ENCODE results near the gene LRBA. TPM values are rescaled to one million over a fixed set of nuclear protein-coding genes. Genes with fewer than 3 reads are reported as not detected.

The LRBA gene
- total and polyA plus RNA-seq, 9 donors = 9.7 to 49.2 (median 30.4) TPM

DNA sequence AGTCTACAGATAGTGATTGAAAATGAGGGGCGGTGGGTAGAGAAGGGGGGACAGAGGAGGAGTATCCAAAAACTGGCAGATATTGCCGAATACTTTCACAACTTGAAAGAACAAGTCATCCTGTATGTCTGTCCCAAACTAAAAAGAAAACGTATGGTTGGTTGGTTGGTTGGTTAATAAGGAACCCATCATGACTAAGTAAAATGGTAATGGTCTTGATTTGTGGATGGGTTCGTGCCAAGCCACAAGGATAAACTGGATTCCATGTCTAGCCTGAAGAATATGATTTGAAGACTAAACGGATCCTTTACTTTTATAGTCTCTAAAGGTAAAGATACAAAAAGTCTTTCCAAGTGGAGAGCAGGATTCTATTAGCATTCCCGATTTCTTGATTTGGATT is 728.4 kb downstream of the LRBA start:
- intact Hi-C loops (cut with DNase I) = no loop called here
- Histone ChIP-seq H3K4me1 (ENCODE audit: insufficient read depth) (no peaks in the 10 kb centered on the region), H3K36me3 (no peaks in the 10 kb centered on the region), H3K9me3 (no peaks in the 10 kb centered on the region), H3K27me3 (no peaks in the 10 kb centered on the region), H3K4me3 (no peak overlapping the region), H3K27ac (no peak overlapping the region)
- WGBS, 3 donors = 85 to 94% (median 86%) methylated on average over 6 of the region's 6 CpGs
- no peak for TF ChIP-seq EP300 (IDR thresholded peaks at IDR 0.05)
- TF ChIP-seq, protein P1, sequence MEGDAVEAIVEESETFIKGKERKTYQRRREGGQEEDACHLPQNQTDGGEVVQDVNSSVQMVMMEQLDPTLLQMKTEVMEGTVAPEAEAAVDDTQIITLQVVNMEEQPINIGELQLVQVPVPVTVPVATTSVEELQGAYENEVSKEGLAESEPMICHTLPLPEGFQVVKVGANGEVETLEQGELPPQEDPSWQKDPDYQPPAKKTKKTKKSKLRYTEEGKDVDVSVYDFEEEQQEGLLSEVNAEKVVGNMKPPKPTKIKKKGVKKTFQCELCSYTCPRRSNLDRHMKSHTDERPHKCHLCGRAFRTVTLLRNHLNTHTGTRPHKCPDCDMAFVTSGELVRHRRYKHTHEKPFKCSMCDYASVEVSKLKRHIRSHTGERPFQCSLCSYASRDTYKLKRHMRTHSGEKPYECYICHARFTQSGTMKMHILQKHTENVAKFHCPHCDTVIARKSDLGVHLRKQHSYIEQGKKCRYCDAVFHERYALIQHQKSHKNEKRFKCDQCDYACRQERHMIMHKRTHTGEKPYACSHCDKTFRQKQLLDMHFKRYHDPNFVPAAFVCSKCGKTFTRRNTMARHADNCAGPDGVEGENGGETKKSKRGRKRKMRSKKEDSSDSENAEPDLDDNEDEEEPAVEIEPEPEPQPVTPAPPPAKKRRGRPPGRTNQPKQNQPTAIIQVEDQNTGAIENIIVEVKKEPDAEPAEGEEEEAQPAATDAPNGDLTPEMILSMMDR (IDR thresholded peaks at IDR 0.05) = no peak
- TF ChIP-seq POLR2A (IDR thresholded peaks at IDR 0.05) = no peak
- no peak for DNase-seq

DNA sequence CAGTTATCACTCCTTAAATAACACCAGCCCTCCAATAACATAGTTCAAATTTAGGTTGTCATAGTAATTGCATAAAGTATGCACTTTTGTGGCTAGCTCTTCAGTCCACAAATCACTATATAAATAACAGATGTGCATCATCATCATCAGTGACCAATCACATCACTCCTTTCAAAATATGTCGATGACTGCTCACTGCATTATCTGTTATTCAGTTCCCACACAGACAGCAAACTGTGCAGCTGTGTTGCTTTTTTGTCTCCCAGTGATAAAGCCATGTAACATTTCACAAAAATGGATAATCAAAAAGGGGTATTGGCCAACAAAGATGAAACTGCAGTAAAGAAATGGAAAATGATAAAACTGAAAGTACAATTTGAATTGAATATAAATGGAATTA is 731.4 kb downstream of the LRBA start:
- intact Hi-C loops (cut with DNase I) = no loop called here
- no peaks in the 10 kb centered on the region for H3K4me1 ChIP-seq (ENCODE audit: insufficient read depth)
- DNase-seq = no peak
- no peaks in the 10 kb centered on the region for H3K36me3 ChIP-seq
- no peak overlapping the region for H3K27ac ChIP-seq
- no peaks in the 10 kb centered on the region for H3K9me3 ChIP-seq
- WGBS, 3 donors = 15 to 36% (median 17%) methylated on average over 1 of the region's 1 CpG
- TF ChIP-seq EP300 (IDR thresholded peaks at IDR 0.05) (no peak), POLR2A (IDR thresholded peaks at IDR 0.05) (no peak)
- TF ChIP-seq, protein P1 (IDR thresholded peaks at IDR 0.05) = no peak
- no peaks in the 10 kb centered on the region for H3K27me3 ChIP-seq
- no peak overlapping the region for H3K4me3 ChIP-seq

DNA sequence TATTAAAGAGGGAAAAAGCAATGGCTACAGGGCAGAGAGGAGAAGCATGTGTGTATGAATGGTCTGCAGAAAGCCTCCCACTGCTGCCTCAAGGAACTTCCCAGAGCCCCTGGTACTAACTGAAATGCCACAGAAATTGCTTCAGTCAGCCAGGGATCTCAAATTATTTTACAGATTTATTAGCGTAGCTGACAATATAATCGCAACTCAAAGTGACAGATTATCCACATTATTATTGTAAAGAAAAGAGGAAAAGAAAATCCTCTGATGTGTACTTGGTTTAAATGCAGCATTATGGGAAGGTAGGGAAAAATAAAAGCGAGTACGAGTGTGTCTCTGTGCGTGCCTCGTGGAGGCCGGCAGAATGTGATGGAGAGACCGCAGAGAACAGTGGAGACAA is 734.1 kb downstream of the LRBA start:
- 93 to 96% (median 94%) methylated on average over 8 of the region's 8 CpGs for WGBS, 3 donors
- no peak for DNase-seq
- Histone ChIP-seq H3K27ac (no peak overlapping the region), H3K36me3 (no peaks in the 10 kb centered on the region), H3K4me3 (no peak overlapping the region), H3K9me3 (no peaks in the 10 kb centered on the region), H3K27me3 (no peaks in the 10 kb centered on the region), H3K4me1 (ENCODE audit: insufficient read depth) (no peaks in the 10 kb centered on the region)
- no peak for TF ChIP-seq POLR2A (IDR thresholded peaks at IDR 0.05)
- TF ChIP-seq, protein P1 (IDR thresholded peaks at IDR 0.05) = no peak
- TF ChIP-seq EP300 (IDR thresholded peaks at IDR 0.05) = no peak
- intact Hi-C loops (cut with DNase I) = no loop called here

DNA sequence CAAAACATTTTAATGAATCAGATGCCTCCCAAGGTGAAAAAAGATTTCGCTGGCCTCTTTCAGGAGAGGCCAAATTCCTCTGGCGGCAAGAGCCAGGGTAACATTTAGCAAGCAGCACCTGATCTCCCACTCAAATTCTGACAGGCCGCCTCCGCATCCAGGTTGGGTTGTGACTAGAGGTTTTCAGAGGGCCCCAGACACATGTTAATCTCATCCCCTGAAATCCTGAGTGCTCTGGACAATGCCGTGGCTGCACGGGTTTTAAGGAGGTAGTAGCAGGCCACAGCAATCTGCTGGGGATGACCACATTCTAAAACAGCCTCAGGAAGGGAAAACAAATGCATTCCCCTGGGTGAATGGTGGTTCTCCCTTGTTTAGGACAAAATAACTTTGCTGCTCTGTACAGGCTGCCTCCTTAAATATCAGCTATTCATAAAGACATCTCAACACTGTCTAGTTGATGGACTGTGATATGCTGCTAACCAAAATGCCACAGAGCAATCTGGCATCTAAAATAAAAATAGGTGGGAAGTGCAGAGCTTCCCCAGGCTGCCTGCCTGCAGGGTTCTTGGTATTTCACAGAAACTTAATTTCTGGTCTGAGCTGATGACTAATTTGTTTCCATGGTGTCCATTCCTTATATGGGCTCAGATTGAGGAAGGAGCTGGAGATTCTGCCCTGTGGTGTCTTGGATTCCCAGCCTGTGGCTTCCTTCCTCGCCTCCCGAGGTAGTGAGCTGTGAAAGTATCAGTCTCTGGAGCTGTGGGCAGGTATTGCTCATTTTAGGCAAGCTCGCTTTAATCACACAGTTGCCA is 734.8 kb downstream of the LRBA start:
- TF ChIP-seq EP300 (IDR thresholded peaks at IDR 0.05) = no peak
- Histone ChIP-seq H3K36me3 (no peaks in the 10 kb centered on the region), H3K27me3 (no peaks in the 10 kb centered on the region), H3K4me1 (ENCODE audit: insufficient read depth) (no peaks in the 10 kb centered on the region), H3K9me3 (no peaks in the 10 kb centered on the region), H3K4me3 (no peak overlapping the region), H3K27ac (no peak overlapping the region)
- DNase-seq = no peak
- intact Hi-C loops (cut with DNase I) = no loop called here
- 30 to 38% (median 34%) methylated on average over 9 of the region's 9 CpGs for WGBS, 3 donors

DNA sequence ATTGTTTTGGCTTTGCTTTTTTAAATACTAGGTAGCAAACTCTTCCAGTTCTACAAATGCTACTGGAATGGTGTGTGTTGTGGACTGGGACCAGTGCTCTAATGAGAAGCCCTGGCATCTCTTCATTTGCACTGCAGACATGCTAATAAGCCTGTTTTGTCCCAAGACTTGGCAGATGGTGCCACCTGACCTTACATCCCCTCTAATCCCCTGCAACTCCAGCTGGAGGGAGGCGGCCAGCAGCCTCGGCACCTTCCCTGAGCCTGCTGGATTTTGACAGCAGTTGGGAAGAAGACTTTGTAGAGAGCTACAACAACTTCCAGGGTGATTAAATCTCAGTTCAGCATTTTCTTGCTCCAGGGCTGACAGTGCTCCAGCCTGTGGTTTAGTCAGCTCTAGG is 736.9 kb downstream of the LRBA start:
- H3K27ac ChIP-seq = no peak overlapping the region
- intact Hi-C loops (cut with DNase I) = no loop called here
- no peaks in the 10 kb centered on the region for H3K4me1 ChIP-seq (ENCODE audit: insufficient read depth)
- H3K36me3 ChIP-seq = no peaks in the 10 kb centered on the region
- TF ChIP-seq EP300 (IDR thresholded peaks at IDR 0.05) (no peak), POLR2A (IDR thresholded peaks at IDR 0.05) (no peak)
- TF ChIP-seq, protein P1 (IDR thresholded peaks at IDR 0.05) = no peak
- WGBS, 3 donors = 94 to 100% (median 100%) methylated on average over 2 of the region's 2 CpGs
- DNase-seq = no peak
- H3K9me3 ChIP-seq = no peaks in the 10 kb centered on the region
- H3K4me3 ChIP-seq = no peak overlapping the region
- H3K27me3 ChIP-seq = no peaks in the 10 kb centered on the region

Measured in ovary (tissue), 9 donors.